ENCODE results near the gene LAPTM5. TPM values are rescaled to one million over a fixed set of nuclear protein-coding genes. Genes with fewer than 3 reads are reported as not detected.

Gene LAPTM5
- total RNA-seq, 1 experiment from 2014 or later: 0.15 TPM

DNA sequence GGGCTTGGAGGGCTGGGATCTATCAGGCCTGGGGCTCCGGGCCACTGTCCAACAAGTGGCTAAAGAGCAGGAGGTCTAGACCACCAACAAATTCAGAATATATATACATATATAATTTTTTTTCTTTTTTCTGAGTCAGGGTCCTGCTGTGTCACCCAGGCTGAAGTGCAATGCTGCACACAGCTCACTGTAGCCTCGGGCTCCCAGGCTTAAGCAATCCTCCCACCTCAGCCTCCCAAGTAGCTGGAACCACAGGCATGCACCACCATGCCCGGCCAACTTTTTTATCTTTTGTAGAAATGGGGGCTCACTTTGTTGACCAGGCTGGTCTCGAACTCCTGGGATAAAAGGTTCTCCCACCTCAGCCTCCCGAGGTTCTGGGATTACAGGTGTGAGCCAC is 6.8 kb upstream of the LAPTM5 start:
- Mint-ChIP-seq H3K9me3 (peaks cover 0 to 4% of the 10 kb centered on the region in 2 experiments; a peak in 3 of 5 replicates), H3K4me1 (peaks cover 19 to 23% of the 10 kb centered on the region in 2 experiments), H3K27ac (no peak overlapping the region; a peak in 1 of 7 replicates), H3K27me3 (ENCODE audit: low read depth) (peaks cover 4% of the 10 kb centered on the region), H3K36me3 (ENCODE audit: insufficient read depth in 1 of 3, low read depth in 3 of 3) (peaks cover 0 to 5% (median 0%) of the 10 kb centered on the region in 3 experiments; a peak in 1 of 7 replicates), H3K4me3 (no peak overlapping the region)
- DNase-seq: no peak
- Histone ChIP-seq H3K4me2 (ENCODE audit: insufficient read depth, insufficient read length, low read length) (no peak overlapping the region), H3T11ph (ENCODE audit: low read length) (no peak overlapping the region), H3K9me3 (ENCODE audit: control insufficient read depth, low read depth, low read length) (no peaks in the 10 kb centered on the region), H3K4me1 (ENCODE audit: insufficient read depth, low read length) (no peaks in the 10 kb centered on the region), H3K4ac (ENCODE audit: low read depth, low read length) (no peak overlapping the region), H4K91ac (ENCODE audit: insufficient read length, low read depth, low read length) (no peak overlapping the region), H2AK5ac (ENCODE audit: insufficient read length, low read length) (no peak overlapping the region), H3K27me3 (ENCODE audit: insufficient read depth, low read length) (no peaks in the 10 kb centered on the region; the same call in 1 of the 2 replicates), H3K27ac (ENCODE audit: insufficient read length, low read depth, low read length) (no peak overlapping the region), H3K23me2 (ENCODE audit: insufficient read length, low read depth, low read length, poor library complexity, severe bottlenecking) (no peaks in the 10 kb centered on the region), H3K14ac (ENCODE audit: insufficient read depth, low read length) (no peak overlapping the region), H3K9ac (ENCODE audit: extremely low read depth, insufficient read length, low read length) (no peak overlapping the region), H3K23ac (ENCODE audit: insufficient read length, low read depth, low read length) (no peak overlapping the region), H3K79me2 (ENCODE audit: insufficient read depth, low read length) (no peaks in the 10 kb centered on the region), H3K18ac (ENCODE audit: insufficient read length, low read depth, low read length) (no peak overlapping the region), H4K8ac (replicated peaks; ENCODE audit: insufficient read length, low read depth, low read length) (no peak overlapping the region), H2AFZ (ENCODE audit: low read length) (no peak overlapping the region), H3K56ac (ENCODE audit: insufficient read length, low read depth, low read length) (no peak overlapping the region), H4K5ac (ENCODE audit: insufficient read length, low read depth, low read length) (no peak overlapping the region), H2BK5ac (ENCODE audit: insufficient read length, low read length) (no peak overlapping the region), H4K20me1 (ENCODE audit: control insufficient read depth, insufficient read depth, insufficient read length) (no peaks in the 10 kb centered on the region), H2BK120ac (ENCODE audit: low read depth, low read length, poor library complexity, severe bottlenecking) (no peak overlapping the region), H2BK20ac (ENCODE audit: low read depth, low read length, poor library complexity, severe bottlenecking) (no peak overlapping the region), H3K79me1 (ENCODE audit: insufficient read depth, low read depth, low read length, poor library complexity, severe bottlenecking) (no peaks in the 10 kb centered on the region), H2BK12ac (ENCODE audit: insufficient read length, low read depth, low read length) (no peak overlapping the region), H2BK15ac (ENCODE audit: low read depth, low read length) (no peak overlapping the region)
- TF ChIP-seq, protein P1, sequence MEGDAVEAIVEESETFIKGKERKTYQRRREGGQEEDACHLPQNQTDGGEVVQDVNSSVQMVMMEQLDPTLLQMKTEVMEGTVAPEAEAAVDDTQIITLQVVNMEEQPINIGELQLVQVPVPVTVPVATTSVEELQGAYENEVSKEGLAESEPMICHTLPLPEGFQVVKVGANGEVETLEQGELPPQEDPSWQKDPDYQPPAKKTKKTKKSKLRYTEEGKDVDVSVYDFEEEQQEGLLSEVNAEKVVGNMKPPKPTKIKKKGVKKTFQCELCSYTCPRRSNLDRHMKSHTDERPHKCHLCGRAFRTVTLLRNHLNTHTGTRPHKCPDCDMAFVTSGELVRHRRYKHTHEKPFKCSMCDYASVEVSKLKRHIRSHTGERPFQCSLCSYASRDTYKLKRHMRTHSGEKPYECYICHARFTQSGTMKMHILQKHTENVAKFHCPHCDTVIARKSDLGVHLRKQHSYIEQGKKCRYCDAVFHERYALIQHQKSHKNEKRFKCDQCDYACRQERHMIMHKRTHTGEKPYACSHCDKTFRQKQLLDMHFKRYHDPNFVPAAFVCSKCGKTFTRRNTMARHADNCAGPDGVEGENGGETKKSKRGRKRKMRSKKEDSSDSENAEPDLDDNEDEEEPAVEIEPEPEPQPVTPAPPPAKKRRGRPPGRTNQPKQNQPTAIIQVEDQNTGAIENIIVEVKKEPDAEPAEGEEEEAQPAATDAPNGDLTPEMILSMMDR (conservative IDR thresholded peaks at IDR 0.05): no peak
- no CpG with 5 or more reads among the region's 5 CpGs for WGBS (ENCODE audit: extremely low coverage, insufficient read length, low lambda C conversion rate)
